ENCODE measurements around the gene NR4A3.

Gene NR4A3

GRCh38 chr9:99816392-99816791 lies 5.3 kb upstream of the NR4A3 start:
- DNase-seq: no peak

GRCh38 chr9:99818500-99818899 lies 3.2 kb upstream of the NR4A3 start:
- no peak for DNase-seq

GRCh38 chr9:99819123-99819855 lies 2.4 kb upstream of the NR4A3 start:
- DNase-seq: peak; percentile 92

- peak; percentile 87 for DNase-seq
These were observed 1.6 kb upstream of the NR4A3 start for GRCh38 chr9:99819856-99820684.

- peak; percentile 31 for DNase-seq
These were observed 845 bp upstream of the NR4A3 start for GRCh38 chr9:99820685-99821395.

- peak; percentile 36 for DNase-seq
These were observed 572 bp downstream of the NR4A3 start for GRCh38 chr9:99822109-99822805.

GRCh38 chr9:99822806-99823591 lies 1.3 kb downstream of the NR4A3 start:
- DNase-seq: no peak

- DNase-seq: peak; percentile 40
These were observed 2.1 kb downstream of the NR4A3 start for GRCh38 chr9:99823681-99824377.

- DNase-seq: peak; percentile 65
These were observed 2.9 kb downstream of the NR4A3 start for GRCh38 chr9:99824378-99825171.

- DNase-seq: no peak
These were observed 3.7 kb downstream of the NR4A3 start for GRCh38 chr9:99825172-99826046.

GRCh38 chr9:99826579-99826978 lies 4.9 kb downstream of the NR4A3 start:
- DNase-seq: no peak

- DNase-seq: no peak
These were observed 5.6 kb downstream of the NR4A3 start for GRCh38 chr9:99827244-99827643.

GRCh38 chr9:99828054-99828416 lies 6.3 kb downstream of the NR4A3 start:
- no peak for DNase-seq

- DNase-seq: no peak
These were observed 6.9 kb downstream of the NR4A3 start for GRCh38 chr9:99828417-99829176.

GRCh38 chr9:99831857-99832557 lies 10.3 kb downstream of the NR4A3 start:
- DNase-seq: no peak

- DNase-seq: no peak
These were observed 10.8 kb downstream of the NR4A3 start for GRCh38 chr9:99832558-99832864.

GRCh38 chr9:99833735-99834134 lies 12.1 kb downstream of the NR4A3 start:
- DNase-seq: no peak

GRCh38 chr9:99834474-99834873 lies 12.8 kb downstream of the NR4A3 start:
- no peak for DNase-seq
